AG09319 (cell line): ENCODE measurements around the gene KCNK5.

Experiments used
- DNase-seq: peaks from one replicate; pipeline ENCODE4 v3.0.0-alpha.2; 2010; ENCODE audit warnings: low read depth; ENCODE audit errors: extremely low read depth
- CTCF ChIP-seq: IDR thresholded peaks from 2 replicates; pipeline ENCODE4 v1.5.1; 2011; ENCODE audit warnings: low read depth, mild to moderate bottlenecking, inconsistent platforms, low read length, moderate library complexity

KCNK5 gene

GRCh38 chr6:39260456-39260855 lies 31.2 kb upstream of the KCNK5 start:
- no peak for TF ChIP-seq CTCF
- DNase-seq: no peak

- DNase-seq: no peak
- no peak for TF ChIP-seq CTCF
Measured at GRCh38 chr6:39256294-39256940, 27.1 kb upstream of the KCNK5 start.

- no peak for TF ChIP-seq CTCF
- DNase-seq: no peak
Measured at GRCh38 chr6:39254999-39255535, 25.8 kb upstream of the KCNK5 start.

- no peak for DNase-seq
- TF ChIP-seq CTCF: no peak
Measured at GRCh38 chr6:39251406-39251805, 22.1 kb upstream of the KCNK5 start.

GRCh38 chr6:39250507-39250906 lies 21.2 kb upstream of the KCNK5 start:
- TF ChIP-seq CTCF: no peak
- no peak for DNase-seq

- no peak for DNase-seq
- TF ChIP-seq CTCF: no peak
Measured at GRCh38 chr6:39249278-39249677, 20.0 kb upstream of the KCNK5 start.

- DNase-seq: no peak
- TF ChIP-seq CTCF: no peak
Measured at GRCh38 chr6:39247667-39248194, 18.5 kb upstream of the KCNK5 start.
